ENCODE measurements around the gene DAPK1. TPM values are rescaled to one million over a fixed set of nuclear protein-coding genes. Genes with fewer than 3 reads are reported as not detected.

DAPK1 gene
- total RNA-seq, 1 donor from 2014 or later: 35.1 TPM

DNA sequence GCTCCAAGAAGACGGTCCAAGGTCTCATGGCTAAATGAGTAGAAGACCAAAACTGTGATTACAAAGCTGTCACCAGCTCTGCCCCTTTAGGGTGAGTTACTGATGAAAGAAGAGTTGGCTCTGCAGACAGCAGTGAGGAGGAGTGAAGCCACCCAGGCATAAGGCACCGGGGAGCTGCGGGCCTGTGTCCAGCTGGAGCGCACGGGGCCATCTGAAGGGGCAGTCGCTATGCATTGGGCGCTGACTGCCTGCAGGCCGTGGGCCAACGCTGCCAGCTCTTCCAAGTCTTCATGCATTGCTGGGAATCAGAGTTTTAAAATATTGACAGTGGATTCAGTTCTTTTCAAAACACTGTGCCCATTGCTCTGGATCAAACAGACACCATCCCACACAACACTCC is 70.3 kb downstream of the DAPK1 start:
- no peak for TF ChIP-seq EZH2 (IDR thresholded peaks at IDR 0.05; ENCODE audit: insufficient read depth, low read length)
- TF ChIP-seq CTCF (IDR thresholded peaks at IDR 0.05; ENCODE audit: insufficient read depth, low read depth, low read length): no peak
- Mint-ChIP-seq H3K27ac (ENCODE audit: unreplicated experiment) (no peak overlapping the region), H3K4me3 (ENCODE audit: unreplicated experiment) (no peak overlapping the region), H3K27me3 (ENCODE audit: low read depth, unreplicated experiment) (no peaks in the 10 kb centered on the region), H3K9me3 (ENCODE audit: unreplicated experiment) (peaks cover 5% of the 10 kb centered on the region), H3K36me3 (ENCODE audit: low read depth, unreplicated experiment) (peaks cover 4% of the 10 kb centered on the region), H3K4me1 (ENCODE audit: low read depth, unreplicated experiment) (peaks cover 21% of the 10 kb centered on the region)
- Histone ChIP-seq H3K9me3 (ENCODE audit: insufficient read depth, low read depth, low read length) (no peaks in the 10 kb centered on the region), H3K4me1 (ENCODE audit: insufficient read depth, low read length) (peaks cover 20% of the 10 kb centered on the region), H3K4me2 (ENCODE audit: low read length) (peak overlapping the region; percentile 79), H3K27me3 (ENCODE audit: insufficient read depth, low read length) (no peaks in the 10 kb centered on the region), H2AFZ (ENCODE audit: low read depth, low read length) (peak overlapping the region; percentile 66), H3K27ac (ENCODE audit: low read depth, low read length) (peak overlapping the region; percentile 59), H3K36me3 (ENCODE audit: insufficient read depth, low read length) (no peaks in the 10 kb centered on the region), H3K79me2 (ENCODE audit: insufficient read depth, low read length) (no peaks in the 10 kb centered on the region), H4K20me1 (ENCODE audit: insufficient read depth, low read length) (no peaks in the 10 kb centered on the region), H3K4me3 (ENCODE audit: insufficient read depth, low read depth, low read length) (peak overlapping the region; percentile 43), H3K9ac (ENCODE audit: low read length) (no peak overlapping the region)
- no peak for FAIRE-seq
- no peak for DNase-seq (ENCODE audit: low read depth)

GRCh38 chr9:87568401-87568800 is 70.7 kb downstream of the DAPK1 start:
- Histone ChIP-seq H3K9me3 (ENCODE audit: insufficient read depth, low read depth, low read length) (no peaks in the 10 kb centered on the region), H3K4me1 (ENCODE audit: insufficient read depth, low read length) (peaks cover 20% of the 10 kb centered on the region), H3K4me3 (ENCODE audit: insufficient read depth, low read depth, low read length) (peak overlapping the region; percentile 43), H4K20me1 (ENCODE audit: insufficient read depth, low read length) (no peaks in the 10 kb centered on the region), H3K36me3 (ENCODE audit: insufficient read depth, low read length) (no peaks in the 10 kb centered on the region), H3K27me3 (ENCODE audit: insufficient read depth, low read length) (no peaks in the 10 kb centered on the region), H2AFZ (ENCODE audit: low read depth, low read length) (no peak overlapping the region), H3K9ac (ENCODE audit: low read length) (no peak overlapping the region), H3K4me2 (ENCODE audit: low read length) (peak overlapping the region; percentile 79), H3K27ac (ENCODE audit: low read depth, low read length) (no peak overlapping the region), H3K79me2 (ENCODE audit: insufficient read depth, low read length) (peaks cover 2% of the 10 kb centered on the region)
- Mint-ChIP-seq H3K27ac (ENCODE audit: unreplicated experiment) (no peak overlapping the region), H3K4me3 (ENCODE audit: unreplicated experiment) (no peak overlapping the region), H3K27me3 (ENCODE audit: low read depth, unreplicated experiment) (no peaks in the 10 kb centered on the region), H3K9me3 (ENCODE audit: unreplicated experiment) (peaks cover 5% of the 10 kb centered on the region), H3K36me3 (ENCODE audit: low read depth, unreplicated experiment) (peaks cover 4% of the 10 kb centered on the region), H3K4me1 (ENCODE audit: low read depth, unreplicated experiment) (peaks cover 21% of the 10 kb centered on the region)
- TF ChIP-seq CTCF (IDR thresholded peaks at IDR 0.05; ENCODE audit: insufficient read depth, low read depth, low read length) (no peak), EZH2 (IDR thresholded peaks at IDR 0.05; ENCODE audit: insufficient read depth, low read length) (no peak)
- no peak for DNase-seq (ENCODE audit: low read depth)
- no peak for FAIRE-seq

GRCh38 chr9:87569008-87569509 is 71.4 kb downstream of the DAPK1 start:
- H3K79me2 ChIP-seq (ENCODE audit: insufficient read depth, low read length): peaks cover 2% of the 10 kb centered on the region

More at GRCh38 chr9:87569008-87569509, 71.4 kb downstream of the DAPK1 start:
- no peaks in the 10 kb centered on the region for H3K27me3 ChIP-seq (ENCODE audit: insufficient read depth, low read length)
- H3K4me1 ChIP-seq (ENCODE audit: insufficient read depth, low read length): peaks cover 20% of the 10 kb centered on the region
- Mint-ChIP-seq H3K27ac (ENCODE audit: unreplicated experiment) (no peak overlapping the region), H3K36me3 (ENCODE audit: low read depth, unreplicated experiment) (peaks cover 2% of the 10 kb centered on the region), H3K9me3 (ENCODE audit: unreplicated experiment) (peaks cover 5% of the 10 kb centered on the region), H3K4me1 (ENCODE audit: low read depth, unreplicated experiment) (peaks cover 23% of the 10 kb centered on the region), H3K27me3 (ENCODE audit: low read depth, unreplicated experiment) (no peaks in the 10 kb centered on the region), H3K4me3 (ENCODE audit: unreplicated experiment) (no peak overlapping the region)
- H3K4me3 ChIP-seq (ENCODE audit: insufficient read depth, low read depth, low read length): no peak overlapping the region
- H3K36me3 ChIP-seq (ENCODE audit: insufficient read depth, low read length): no peaks in the 10 kb centered on the region
- H4K20me1 ChIP-seq (ENCODE audit: insufficient read depth, low read length): no peaks in the 10 kb centered on the region
- no peak for DNase-seq (ENCODE audit: low read depth)
- H3K4me2 ChIP-seq (ENCODE audit: low read length): no peak overlapping the region
- FAIRE-seq: no peak
- TF ChIP-seq EZH2 (IDR thresholded peaks at IDR 0.05; ENCODE audit: insufficient read depth, low read length): no peak
- TF ChIP-seq CTCF (IDR thresholded peaks at IDR 0.05; ENCODE audit: insufficient read depth, low read depth, low read length): no peak
- H3K9me3 ChIP-seq (ENCODE audit: insufficient read depth, low read depth, low read length): no peaks in the 10 kb centered on the region
- no peak overlapping the region for H3K9ac ChIP-seq (ENCODE audit: low read length)
- no peak overlapping the region for H2AFZ ChIP-seq (ENCODE audit: low read depth, low read length)
- H3K27ac ChIP-seq (ENCODE audit: low read depth, low read length): no peak overlapping the region
